ENCODE data around the gene PHF23.

PHF23 gene

GRCh38 chr17:7238420-7239090 lies 702 bp downstream of the PHF23 start:
- DNase-seq, result peak in 5 of 56 donors; percentile 47 to 66 (median 51)

GRCh38 chr17:7237761-7238419 lies 1.4 kb downstream of the PHF23 start:
- DNase-seq, result peak in 35 of 56 donors; percentile 23 to 80 (median 48)

GRCh38 chr17:7237266-7237760 lies 1.9 kb downstream of the PHF23 start:
- no peak for DNase-seq

- DNase-seq, result no peak
Measured at GRCh38 chr17:7236808-7237207, 2.4 kb downstream of the PHF23 start.

- DNase-seq, result no peak
Measured at GRCh38 chr17:7235693-7236665, 3.3 kb downstream of the PHF23 start.

GRCh38 chr17:7234083-7234951 lies 4.9 kb downstream of the PHF23 start, which contains the start of gene DVL2:
DVL2 (minus strand) TSS chr17:7234517; CDS start chr17:7234262, 255 bp downstream.
- DNase-seq, result peak; percentile 46 to 98 (median 91)

- DNase-seq, result no peak
Measured at GRCh38 chr17:7233701-7234082, 5.6 kb downstream of the PHF23 start.

GRCh38 chr17:7232114-7232513 lies 7.1 kb downstream of the PHF23 start:
- no peak for DNase-seq

GRCh38 chr17:7229504-7229903 lies 9.8 kb downstream of the PHF23 start:
- no peak for DNase-seq

- DNase-seq, result no peak
Measured at GRCh38 chr17:7228920-7229319, 10.3 kb downstream of the PHF23 start.

GRCh38 chr17:7226721-7227710 lies 12.2 kb downstream of the PHF23 start:
- DNase-seq, result no peak

- no peak for DNase-seq
Measured at GRCh38 chr17:7225711-7226331, 13.4 kb downstream of the PHF23 start.

- DNase-seq, result no peak
Measured at GRCh38 chr17:7224661-7225111, 14.6 kb downstream of the PHF23 start.

- peak in 1 of 56 donors; percentile 18 for DNase-seq
Measured at GRCh38 chr17:7224110-7224509, 15.1 kb downstream of the PHF23 start.

- no peak for DNase-seq
Measured at GRCh38 chr17:7223375-7223774, 15.9 kb downstream of the PHF23 start.

GRCh38 chr17:7222972-7223292 lies 16.3 kb downstream of the PHF23 start:
- no peak for DNase-seq

GRCh38 chr17:7222093-7222971 lies 16.9 kb downstream of the PHF23 start:
- no peak for DNase-seq
